HG02973 (cell line): ENCODE results near the gene APBB3.
"Not testable (repeated sequence)": the region's sequence is repeated elsewhere in the genome, so short reads cannot be mapped to it uniquely, and the experiment has no call there.

Source experiments
- ATAC-seq: cut with Tn5 transposase; IDR thresholded peaks from one replicate; pipeline ENCODE4 v1.9.1; 2021; ENCODE audit warnings: moderate library complexity; ENCODE audit not compliant: unreplicated experiment

APBB3 gene

DNA sequence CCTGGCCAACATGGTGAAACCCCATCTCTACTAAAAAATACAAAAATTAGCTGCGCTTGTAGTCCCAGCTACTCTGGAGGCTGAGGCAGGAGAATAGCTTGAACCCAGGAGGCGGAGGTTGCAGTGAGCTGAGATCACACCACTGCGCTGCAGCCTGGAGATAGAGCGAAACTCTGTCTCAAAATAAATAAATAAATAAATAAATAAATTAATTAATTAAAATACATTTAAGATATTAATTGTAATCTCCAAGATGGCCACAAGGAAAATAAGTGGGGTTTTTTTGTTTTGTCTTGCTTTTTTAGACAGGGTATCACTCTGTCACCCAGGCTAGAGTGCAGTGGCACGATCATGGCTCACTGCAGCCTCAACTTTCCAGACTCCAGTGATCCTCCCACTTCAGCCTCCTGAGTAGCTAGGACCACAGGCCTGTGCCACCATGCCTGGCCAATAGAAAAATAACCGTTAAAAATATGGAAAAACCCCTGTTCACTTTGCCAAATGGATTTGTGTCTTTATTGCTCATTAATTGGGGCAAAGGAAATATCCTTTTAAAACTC lies 14.9 kb upstream of the APBB3 start:
- not testable (repeated sequence) for ATAC-seq

DNA sequence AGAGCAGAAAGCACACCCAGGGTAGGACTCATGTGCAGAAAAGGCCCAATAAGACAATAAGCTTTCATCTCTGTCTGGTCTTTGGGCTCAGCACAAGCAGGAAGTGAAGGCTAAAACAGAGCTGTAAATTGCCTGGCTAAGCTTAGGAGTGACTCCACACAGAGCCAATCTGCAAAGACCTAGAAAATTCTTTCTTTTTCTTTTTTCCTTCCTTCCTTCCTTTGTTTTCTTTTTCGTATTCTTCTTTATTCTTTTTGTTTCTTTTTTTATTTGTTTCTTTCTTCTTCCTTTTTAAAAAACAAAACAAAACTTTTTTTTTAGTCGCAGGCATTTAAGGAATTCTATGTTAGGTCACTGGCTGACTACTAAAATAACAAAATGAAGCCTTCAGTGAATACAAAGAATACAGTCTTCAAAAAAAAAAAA lies 12.4 kb upstream of the APBB3 start:
- ATAC-seq: no peak

DNA sequence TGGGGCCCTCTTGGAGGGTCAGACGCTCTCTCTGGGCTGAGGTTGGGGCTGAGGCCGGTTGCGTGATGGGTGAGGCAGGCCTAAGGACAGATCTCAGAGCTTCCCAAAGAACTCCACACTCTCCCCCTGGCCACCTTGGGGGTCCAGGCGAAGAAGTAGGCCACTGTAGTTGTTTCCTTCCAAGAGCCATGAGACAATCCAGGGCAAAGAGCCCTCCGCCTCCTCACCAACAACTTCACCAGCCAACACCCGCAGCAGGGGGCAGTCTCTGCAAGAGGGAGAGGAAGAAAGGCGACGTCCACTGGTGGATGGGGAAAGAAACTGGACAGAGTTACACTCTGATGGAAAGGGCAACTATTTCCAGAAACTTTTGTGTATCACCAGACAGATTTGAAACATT lies 10.9 kb upstream of the APBB3 start:
- no peak for ATAC-seq

DNA sequence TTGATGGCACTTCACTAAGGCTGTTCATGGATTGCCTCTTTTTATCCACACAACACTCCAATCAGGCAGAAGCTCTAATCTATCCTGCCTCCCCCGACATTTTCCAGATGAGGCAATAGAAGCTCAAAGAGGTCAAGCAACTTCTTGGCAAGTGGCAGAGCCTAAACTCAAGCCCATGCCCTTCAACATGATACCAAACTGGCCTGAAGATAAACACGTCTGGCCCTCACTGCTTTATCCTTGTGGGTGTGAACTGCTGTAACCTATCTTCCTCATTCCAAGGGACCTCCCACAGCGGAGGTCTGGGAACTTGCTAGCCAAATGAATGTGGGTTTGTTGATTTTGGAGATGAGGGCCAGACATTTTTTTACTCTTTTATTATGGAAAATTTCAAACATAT lies 9.8 kb upstream of the APBB3 start:
- ATAC-seq: no peak

DNA sequence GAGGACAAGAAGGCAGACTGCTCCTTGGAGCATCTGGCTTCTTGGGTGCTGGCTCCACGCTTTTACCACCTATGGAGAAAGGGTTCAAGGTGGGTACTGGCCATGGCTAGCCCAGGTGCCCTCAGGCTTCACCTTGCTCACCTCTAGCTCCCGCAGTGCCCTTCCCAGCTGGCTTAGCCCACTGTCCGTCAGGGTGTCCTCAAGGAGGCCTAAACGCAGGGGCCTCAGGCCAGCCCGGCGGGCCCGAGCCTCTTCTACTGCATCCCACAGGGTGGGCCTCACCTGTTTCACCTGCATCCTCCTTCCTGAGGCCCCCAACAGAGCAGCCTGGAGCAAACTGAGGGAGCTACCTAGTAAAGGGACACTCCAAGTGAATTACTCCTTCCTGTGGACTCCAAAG lies 9.3 kb upstream of the APBB3 start:
- ATAC-seq: no peak

DNA sequence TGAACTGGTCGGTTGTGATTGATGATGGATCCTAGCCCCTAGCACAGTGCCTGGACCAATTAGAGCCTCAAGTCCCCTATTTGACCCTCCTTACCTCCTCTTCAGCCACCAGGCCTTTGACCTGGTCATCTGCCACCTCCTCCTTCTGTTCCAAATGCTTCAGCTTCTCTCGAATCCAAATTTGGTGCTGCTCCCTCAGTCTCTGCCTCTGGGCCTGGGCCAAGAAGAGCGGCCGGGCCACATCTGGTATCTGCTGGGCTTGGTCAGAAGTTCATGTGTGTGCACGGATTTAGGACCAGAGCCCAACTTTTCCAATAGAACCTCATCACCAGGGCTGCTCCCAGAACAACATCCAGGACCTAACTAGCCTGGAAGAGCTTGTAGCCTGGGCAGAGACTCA lies 6.7 kb upstream of the APBB3 start:
- no peak for ATAC-seq

DNA sequence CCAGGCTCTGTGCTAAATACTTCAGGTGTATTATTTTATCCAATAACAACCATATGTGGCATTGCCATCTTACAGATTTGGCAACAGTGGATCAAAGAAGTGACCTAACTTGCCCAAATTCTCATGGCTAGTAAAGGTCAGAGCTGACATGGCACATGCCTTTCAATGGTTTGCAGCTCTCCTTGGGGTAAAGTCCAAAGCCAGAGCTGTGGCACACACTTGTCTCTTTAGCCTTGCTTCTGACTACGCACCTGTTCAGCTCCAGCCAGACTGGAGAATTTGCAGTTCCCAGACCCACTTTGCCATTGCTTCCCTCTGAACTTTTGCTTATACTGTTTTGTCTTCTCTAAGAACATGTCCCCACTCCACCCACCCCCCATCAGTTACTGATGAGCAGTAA lies 6.1 kb upstream of the APBB3 start:
- ATAC-seq: no peak

DNA sequence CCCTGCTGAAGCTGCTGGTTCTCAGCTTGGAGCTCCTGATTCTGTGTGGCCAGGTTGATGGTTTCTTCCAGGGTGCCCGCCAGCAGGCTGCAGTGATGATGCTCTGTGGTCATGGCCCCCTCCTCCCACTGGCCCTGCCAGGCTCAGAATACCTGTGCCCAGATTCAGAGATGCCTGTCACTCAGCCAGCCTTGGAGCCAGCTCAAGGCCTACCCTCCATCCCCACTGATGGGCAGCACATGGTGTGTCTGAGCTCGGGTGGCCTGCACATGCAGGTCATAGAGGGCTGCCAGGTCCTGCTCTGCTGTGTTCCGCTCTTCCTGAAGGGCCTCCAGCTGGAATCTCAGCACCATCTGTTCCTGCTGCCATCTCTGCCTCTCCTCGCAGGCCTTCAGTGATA lies 5.7 kb upstream of the APBB3 start:
- ATAC-seq: no peak

DNA sequence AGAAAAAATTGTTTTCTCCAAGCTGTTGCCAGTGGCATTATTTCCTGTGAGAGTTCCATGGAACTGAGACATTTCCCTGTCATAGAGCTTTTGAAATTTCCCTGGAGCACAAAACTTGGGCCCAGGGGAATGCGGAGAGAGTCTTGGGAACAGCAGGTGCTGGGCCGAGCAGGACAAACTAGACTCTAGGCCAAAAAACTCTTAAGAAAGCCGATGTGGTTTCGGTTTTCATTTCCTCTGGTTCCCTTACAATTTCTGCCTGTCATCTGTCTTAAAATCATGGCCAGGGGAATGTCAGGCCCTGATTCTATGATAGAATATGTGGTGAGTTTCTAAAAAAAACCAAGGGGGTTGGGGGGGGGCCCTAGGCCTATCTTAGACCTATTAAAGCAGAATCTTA lies 4.8 kb upstream of the APBB3 start:
- no peak for ATAC-seq

DNA sequence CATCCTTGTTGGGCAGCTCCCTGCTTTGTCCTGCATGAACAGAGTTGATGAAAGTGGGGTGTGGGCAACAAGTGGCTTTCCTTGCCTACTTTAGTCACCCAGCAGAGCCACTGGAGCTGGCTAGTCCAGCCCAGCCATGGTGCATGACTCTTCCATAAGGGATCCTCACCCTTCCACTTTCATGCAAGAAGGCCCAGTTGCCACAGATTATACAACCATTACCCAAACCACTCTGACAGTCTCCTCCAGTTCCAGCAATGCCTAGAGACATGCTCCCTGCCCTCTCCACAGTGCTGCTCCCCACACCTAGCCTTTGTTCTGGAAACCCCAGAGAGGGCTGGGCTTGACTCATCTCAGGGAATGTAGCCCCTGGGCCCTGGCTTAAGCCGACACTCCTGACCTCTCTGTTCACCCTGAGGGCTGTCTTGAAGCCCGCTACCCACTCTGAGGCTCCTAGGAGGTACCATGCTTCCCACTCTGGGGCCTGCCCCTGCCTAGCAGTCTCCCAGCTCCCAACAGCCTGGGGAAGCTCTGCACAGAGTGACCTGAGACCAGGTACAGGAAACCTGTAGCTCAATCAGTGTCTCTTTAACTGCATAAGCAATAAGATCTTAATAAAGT lies 4.2 kb upstream of the APBB3 start:
- ATAC-seq: no peak

DNA sequence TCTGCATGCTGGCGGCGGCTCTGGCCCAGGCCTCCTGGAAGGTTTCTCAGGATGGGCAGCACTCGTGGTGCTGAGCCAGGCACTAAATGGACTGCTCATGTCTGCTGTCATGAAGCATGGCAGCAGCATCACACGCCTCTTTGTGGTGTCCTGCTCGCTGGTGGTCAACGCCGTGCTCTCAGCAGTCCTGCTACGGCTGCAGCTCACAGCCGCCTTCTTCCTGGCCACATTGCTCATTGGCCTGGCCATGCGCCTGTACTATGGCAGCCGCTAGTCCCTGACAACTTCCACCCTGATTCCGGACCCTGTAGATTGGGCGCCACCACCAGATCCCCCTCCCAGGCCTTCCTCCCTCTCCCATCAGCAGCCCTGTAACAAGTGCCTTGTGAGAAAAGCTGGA lies 3.5 kb upstream of the APBB3 start:
- ATAC-seq: no peak

DNA sequence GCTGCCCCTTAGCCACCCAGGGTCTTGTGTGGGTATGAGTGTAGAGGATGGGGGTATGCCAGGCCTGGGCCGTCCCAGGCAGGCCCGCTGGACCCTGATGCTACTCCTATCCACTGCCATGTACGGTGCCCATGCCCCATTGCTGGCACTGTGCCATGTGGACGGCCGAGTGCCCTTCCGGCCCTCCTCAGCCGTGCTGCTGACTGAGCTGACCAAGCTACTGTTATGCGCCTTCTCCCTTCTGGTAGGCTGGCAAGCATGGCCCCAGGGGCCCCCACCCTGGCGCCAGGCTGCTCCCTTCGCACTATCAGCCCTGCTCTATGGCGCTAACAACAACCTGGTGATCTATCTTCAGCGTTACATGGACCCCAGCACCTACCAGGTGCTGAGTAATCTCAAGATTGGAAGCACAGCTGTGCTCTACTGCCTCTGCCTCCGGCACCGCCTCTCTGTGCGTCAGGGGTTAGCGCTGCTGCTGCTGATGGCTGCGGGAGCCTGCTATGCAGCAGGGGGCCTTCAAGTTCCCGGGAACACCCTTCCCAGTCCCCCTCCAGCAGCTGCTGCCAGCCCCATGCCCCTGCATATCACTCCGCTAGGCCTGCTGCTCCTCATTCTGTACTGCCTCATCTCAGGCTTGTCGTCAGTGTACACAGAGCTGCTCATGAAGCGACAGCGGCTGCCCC lies 2.9 kb upstream of the APBB3 start:
- ATAC-seq: no peak

DNA sequence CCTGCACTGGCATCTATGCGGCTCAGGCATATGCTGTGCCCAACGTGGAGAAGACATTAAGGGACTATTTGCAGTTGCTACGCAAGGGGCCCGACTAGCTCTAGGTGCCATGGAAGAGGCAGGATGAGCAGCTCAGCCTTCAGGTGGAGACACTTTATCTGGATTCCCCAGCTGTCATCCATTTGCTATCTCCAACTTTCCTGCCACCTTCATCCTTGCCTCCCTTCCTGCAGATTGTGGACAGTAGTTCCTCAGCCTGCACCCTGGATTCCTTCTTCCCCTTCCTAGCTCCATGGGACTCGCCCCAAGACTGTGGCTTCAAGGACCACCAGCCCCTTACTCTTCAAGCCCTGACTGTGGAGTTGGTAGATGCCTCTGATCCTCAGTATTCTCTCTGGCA lies 2.3 kb upstream of the APBB3 start:
- no peak for ATAC-seq

DNA sequence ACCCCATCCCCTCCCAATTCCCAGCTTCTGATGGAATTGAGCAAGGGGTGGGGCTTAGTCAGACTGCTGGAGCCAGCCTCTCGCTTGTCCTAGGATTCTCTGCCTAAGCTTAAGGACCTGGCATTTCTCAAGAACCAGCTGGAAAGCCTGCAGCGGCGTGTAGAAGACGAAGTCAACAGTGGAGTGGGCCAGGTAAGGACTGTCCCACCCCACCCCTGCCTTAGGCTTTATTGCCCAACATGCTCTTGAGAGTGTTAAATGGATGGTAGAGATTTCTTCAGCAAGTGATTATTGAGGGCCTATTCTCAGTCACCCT lies 1.3 kb upstream of the APBB3 start:
- no peak for ATAC-seq

DNA sequence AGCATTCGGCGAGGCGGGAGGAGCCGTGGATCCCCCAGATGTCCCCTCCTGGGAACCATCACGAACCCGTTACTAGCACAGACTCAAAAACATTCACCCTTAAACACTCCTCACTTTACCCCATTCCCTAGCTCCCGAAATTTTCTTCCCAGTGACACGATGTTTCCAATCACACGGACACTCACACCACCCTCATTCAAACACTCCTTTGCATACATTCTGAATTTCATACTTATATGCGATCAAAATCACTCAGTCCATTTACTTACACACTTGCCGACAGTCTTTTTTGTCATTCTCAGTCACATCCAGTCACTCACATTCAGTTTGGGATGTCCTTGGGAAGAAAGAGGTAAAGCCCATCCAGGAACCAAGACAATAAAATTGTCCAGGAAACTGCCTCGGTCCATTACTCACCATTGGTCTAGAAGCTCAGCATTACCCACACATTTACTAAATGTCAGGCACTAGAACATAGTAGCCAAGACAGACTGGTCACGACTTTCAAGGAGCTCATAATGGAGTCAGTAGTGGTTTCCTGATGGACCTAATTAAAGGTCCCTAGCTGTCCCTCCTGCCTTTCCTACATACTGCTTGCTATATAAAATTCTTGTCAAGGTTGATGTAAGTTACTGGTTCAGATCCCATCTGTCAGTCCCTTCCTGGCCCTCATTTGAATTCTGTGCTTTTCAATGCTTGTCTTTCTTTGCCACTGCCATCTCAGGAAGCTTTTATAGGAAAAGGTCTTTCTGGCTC lies 804 bp upstream of the APBB3 start:
- ATAC-seq: no peak

DNA sequence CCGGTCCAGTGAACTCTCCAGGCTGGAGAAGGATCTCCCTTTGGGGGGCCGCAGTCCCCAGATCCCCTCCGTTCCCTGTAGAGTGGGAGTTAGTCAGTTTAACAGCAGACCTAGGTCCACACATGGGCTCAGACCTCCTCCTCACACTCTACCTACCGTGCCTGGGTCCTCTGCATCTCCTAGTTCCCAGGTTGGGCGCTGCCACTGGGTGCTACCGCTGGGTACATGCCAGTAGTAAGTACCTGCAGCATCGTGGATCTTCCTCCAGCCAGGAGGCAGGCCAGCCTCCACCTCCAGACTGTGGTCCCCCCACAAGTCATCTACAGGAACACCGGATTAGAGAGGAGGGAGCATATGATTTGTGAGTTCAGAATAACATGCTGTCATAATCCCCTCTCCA lies 802 bp downstream of the APBB3 start:
- ATAC-seq: no peak

DNA sequence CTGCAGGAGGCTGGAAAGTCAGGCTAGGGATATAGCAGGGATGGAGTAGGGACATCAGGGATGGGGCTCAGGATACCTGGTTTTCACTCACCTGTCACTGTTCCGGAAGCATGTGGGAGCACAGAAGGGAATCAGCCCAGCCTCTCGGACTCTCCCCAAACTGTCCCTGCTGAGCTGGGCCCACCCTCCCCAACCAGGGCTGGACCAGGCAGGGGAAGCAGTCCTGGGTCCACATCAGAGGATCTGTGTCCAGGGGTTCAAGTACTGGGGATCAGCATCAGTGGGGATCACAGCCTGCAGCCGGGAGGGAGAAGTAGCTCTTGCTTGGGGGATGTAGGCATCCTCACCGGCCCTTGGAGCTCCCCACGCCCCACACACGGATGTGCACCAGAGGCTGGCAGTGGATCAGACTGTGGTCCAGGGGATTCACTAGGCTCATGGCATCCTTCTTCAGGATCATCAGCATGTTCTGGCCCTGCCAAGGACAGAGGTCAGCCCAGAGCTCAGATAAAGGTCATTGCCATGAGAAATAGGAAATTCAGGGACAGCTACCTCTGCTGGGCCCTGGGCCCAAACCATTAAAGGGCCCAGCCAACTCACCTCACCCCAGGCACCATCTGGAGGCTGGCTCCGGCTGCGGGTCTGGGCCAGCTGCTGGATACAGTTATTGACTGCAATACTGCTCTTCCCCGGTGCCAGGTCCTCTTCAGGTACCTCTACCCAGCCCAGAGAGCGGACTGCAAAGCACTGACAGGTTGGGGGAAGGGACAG lies 2.5 kb downstream of the APBB3 start:
- ATAC-seq: no peak

DNA sequence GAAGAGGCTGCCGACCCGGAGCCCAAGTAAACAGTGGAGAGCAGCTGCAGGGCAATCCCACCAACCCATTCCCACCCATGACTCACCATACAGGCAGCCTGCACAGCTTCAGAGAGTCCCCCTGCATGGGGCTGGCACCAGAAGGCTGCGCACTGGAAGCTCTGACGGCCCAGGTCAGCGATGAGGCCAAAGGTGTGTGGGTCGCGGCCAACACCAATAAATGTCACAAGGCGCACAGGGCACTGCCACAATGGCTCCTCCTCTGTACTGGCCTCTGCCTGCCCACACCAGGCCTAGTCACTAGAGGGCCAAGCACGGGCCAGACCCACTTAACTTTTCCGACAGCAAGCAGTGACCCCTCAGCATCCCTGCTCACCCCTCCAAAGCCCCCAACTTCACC lies 4.2 kb downstream of the APBB3 start:
- no peak for ATAC-seq

DNA sequence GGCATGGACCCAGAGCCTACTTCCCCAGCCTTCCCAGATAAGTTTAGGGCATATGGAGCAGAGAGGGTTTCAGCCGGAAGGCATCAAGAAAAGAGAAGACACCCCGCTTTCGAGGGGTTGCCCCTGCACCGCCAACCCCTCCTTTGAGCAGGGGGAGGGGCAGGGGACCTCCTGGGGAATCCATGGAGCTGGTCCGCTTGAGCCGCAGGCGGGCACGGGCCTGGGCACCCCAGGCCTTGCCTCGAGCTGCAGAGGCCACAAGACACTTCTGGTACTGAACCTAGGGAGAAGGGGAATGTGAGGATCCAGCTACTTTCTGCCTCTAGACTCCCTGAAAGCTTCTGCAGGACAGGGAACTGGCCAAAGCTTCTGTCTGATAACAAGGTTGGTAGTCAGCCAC lies 5.9 kb downstream of the APBB3 start:
- ATAC-seq: no peak

DNA sequence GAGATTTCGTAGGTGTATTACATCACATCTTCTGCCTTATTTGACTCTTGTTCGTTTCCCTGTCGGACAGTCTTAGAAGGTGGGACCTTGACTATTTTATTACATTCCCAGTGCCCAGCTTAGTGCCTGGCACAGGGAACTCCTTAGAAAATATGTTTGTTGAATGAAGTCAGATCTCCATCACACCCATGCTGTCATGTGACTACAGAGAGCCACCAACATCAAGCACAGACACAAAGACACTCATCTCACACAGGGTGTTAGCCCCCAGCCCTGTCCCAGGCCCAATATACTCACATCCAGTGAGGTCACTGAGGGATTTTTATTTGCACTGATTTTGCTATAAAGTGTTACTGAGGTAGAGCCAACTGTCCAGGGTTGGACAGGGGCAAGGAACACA lies 6.4 kb downstream of the APBB3 start:
- ATAC-seq: no peak

DNA sequence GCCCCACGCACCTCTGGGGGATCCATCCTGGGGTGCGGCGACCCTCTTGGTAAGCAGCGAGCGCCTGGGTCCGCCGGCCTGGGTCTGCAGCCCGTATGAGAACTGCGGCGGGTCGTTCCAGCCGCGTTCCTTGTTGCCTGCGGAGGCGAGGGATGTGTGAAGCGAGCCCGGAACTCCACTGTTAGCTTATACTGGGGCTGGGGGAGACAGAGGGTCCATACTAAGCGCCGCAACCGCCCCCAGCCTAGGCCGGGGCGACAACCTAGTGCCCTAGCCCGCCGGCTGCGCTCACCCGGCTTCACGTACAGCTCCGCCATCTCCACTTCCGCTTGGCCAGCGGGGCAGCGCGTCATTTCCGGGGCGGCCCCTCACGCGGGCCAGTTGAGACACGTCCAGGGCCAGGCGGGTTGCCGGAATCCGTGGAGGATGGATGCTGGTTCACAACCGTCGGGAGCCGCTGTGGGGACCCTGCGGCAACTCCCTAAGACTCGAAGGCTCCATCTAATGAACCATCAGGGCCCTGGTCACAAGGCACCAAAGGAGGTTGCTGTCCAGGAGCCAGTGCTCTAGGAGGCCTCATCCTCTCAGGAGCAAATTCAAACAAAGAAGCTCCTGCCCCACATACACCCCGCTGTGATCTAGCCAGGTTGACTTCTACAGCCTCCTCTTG lies 7.1 kb downstream of the APBB3 start, which contains the start of gene SRA1:
TSS of gene SRA1 (minus strand) at position 338 of the 670 bp plus-strand sequence. CDS start at position 317, 21 bp downstream.
- peak; percentile 94 for ATAC-seq
